NCI-H187 treated with DMSO at 0.1 percent for 48 hours (cell line): ENCODE results near the gene TST.

Experiments
- DNase-seq: peaks from one replicate; lab custom pipeline; 2025; lab: John Stamatoyannopoulos, UW

TST gene

GRCh38 chr22:37032134-37032534 is 12.9 kb upstream of the TST start:
- no peak for DNase-seq

- no peak for DNase-seq
Measured at GRCh38 chr22:37030560-37031281, 11.5 kb upstream of the TST start.

GRCh38 chr22:37028692-37029674 is 9.7 kb upstream of the TST start:
- DNase-seq = no peak

- no peak for DNase-seq
Measured at GRCh38 chr22:37027556-37027955, 8.3 kb upstream of the TST start.

DNA sequence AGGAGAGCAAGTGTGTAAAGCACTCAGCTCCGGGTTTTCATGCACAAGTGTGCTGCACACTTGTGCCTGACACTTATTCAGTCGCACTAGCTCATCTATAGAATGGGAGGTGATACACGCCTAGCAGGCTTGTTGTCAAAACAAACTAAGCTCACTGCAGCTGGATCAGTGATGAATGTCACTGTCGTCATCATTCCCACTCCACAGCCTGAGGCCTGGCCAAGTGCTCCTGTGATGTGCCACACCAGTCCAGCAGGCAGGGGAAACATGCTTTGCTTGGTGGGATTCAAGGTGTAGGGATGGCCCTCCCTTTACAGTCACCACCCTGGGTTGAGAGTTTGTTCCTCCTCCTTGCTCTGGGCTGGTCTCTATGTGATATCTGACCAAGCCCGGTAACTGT is 7.1 kb upstream of the TST start:
- no peak for DNase-seq

DNA sequence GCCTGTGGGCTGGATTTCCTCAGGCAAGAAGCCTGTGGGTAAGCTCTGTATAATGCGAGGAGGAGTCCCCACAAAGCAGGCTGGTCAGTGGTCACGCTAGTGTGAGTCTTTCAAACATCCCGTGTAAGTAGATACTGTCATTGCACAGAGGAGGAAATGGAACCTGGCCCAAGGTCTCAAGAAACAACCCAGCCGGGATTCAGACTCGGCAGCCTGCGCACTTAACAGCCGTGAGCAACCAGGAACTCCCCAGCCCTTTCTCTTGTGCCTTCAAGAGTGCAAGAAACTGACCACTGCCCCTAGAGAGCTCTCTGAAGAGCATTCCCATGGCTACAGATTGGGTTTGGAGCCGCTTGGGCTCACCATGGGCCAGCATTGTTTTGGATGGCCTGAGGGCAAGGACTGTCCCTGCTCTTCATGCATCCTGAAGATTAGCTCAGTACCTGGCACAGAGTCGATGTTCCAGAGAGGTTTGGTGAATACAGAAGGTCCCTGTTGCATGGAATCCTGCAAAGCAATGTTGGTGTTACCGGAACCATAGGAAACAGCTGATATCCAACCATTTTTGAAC is 6.3 kb upstream of the TST start:
- DNase-seq = no peak

- no peak for DNase-seq
Measured at GRCh38 chr22:37024339-37025157, 5.3 kb upstream of the TST start.

DNA sequence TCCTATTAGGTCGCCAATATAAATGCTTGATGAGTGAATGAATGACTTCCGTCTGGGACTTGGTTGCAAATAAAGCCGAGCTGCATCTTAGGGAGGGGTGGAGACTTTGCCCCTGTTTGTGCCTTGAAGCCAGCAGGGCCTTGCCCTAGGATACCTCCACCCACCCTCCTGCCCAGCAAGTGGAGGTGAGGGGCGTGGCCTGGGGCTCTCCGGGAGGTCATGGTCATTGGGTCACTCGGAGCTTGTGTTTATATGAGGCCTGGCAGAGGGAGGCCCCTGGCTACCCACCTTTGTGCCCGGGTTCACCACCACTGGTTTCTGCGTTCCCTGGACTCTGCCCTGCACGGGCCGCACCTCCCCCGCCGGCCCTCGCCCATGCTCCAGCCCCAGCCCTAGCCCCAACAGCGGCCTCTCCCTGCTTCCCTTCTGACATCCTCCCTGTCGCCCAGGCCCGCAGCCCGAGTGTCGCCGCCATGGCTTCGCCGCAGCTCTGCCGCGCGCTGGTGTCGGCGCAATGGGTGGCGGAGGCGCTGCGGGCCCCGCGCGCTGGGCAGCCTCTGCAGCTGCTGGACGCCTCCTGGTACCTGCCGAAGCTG is 4.6 kb upstream of the TST start:
- DNase-seq = no peak

DNA sequence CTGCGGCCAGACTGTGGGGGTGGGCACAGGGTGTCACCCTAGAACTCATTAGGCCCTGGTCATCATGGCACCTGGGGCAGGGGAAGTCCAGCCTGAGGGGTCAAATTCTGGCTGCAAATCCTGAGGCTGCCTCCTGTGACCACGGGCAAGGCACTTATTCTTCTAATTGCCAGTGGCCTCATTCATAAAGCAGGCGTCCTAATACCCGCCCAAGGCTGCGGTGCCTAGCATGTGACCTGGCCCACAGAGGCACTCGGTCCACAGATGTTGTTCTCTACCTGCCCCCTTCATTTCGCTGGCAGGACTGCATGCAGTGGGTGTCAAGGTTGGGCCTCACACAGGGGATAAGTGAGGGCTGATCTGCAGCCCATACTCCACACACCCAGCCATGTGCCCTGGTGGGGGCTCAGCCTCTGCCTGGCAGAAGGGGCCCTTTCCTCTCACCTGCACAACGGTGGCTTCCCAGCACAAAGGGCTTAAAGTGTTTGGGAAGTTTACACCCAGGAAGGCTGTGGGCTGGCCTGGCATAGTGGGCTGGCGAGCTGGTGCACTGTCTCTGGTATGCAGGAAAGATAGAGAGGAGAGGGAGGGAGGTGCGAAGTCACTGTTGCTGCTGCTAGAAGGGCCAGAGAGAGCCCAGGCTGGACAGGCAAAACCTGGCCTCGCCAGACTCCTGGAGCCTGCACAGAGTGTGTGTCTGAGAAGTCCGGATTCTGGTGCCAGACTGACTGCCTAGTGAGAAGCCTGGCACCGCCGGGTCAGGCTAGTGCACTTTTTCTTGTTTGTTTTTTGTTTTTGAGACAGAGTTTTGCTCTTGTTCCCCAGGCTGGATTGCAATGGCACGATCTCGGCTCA is 3.5 kb upstream of the TST start:
- no peak for DNase-seq

DNA sequence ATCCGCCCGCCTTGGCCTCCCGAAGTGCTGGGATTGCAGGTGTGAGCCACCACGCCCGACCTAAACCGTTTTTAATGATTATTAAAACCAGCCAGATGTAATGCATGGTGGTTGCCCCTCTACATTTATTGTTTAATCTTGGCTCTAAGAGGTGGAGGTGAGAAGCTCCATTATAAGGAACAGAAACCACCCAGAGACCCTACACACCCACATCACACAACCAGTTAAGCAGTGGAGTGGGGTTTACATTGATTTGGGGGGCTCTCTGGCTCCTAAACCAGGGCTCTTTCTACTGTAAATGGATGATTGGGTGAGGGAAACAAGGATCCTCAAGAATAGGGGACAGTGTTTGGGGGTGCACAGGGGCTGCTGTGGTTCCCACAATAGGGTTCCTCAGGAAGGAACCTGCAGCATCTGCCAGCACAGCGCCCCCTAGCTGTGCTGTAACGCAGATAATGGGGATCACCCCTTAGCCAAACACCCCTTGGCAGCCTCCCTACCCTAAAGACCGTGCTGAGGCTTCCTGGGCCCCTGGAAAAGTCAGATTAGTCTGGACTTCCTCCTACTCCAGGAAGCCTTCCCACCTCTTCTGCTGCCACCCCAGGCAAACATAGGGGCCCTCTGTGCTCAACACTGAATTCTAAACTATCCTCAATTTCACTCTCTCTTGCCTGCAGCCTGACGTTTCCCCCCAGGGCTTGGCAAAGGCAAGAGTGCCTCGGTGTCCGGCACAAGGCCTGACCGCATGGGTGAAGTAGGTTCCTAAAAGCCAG is 2.6 kb upstream of the TST start:
- DNase-seq = no peak

GRCh38 chr22:37021041-37021440 is 1.8 kb upstream of the TST start:
- no peak for DNase-seq

DNA sequence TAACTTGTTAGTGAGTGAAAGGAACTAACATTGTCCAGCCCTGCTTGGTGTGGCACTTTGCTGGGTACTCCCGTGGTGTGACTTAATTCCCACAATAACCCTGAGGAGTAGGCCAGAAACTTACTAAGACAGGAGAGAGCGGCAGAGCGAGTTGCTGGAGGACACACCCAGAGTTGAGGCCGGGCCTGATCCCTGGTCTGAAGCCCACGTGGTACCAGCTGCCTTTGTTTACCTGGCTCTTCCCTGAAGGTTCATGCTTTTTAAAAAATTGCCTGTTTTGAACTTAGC is 889 bp upstream of the TST start:
- DNase-seq = no peak

GRCh38 chr22:37018815-37019308 is 385 bp downstream of the TST start:
- DNase-seq = no peak

DNA sequence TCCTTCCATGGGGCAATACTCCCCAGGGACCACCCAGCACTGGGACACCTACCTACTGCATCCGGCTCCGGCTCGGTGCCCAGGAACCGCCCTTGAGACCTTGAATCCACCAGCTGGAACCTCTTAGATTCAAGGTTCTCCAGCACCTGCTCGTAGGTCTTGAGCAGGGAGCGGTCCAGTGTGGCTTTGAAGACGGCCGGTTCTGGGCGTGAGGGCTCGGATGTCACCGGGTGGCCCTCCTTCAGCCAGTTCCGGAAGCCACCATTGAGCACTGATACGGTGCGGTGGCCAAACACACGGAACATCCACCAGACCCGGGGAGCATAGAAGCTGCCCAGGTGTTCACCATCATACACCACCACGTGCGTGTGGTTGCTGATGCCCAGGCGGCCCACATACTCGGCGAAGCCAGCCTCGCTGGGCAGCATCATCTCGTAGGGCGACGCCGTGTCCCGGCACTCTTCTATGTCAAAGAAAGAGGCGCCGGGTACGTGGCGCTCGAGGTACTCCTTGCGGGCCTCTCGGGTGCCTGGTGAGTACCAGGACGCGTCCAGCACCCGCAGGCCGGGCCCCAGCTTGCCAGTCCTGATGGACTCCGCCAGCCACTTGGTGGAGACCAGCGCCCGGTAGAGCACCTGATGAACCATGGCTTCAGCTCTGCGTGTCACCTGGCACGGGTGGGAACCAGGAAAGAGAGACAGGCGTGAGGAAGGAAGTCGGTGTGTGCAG is 997 bp downstream of the TST start:
- no peak for DNase-seq

GRCh38 chr22:37017356-37017755 is 1.9 kb downstream of the TST start:
- DNase-seq = no peak

DNA sequence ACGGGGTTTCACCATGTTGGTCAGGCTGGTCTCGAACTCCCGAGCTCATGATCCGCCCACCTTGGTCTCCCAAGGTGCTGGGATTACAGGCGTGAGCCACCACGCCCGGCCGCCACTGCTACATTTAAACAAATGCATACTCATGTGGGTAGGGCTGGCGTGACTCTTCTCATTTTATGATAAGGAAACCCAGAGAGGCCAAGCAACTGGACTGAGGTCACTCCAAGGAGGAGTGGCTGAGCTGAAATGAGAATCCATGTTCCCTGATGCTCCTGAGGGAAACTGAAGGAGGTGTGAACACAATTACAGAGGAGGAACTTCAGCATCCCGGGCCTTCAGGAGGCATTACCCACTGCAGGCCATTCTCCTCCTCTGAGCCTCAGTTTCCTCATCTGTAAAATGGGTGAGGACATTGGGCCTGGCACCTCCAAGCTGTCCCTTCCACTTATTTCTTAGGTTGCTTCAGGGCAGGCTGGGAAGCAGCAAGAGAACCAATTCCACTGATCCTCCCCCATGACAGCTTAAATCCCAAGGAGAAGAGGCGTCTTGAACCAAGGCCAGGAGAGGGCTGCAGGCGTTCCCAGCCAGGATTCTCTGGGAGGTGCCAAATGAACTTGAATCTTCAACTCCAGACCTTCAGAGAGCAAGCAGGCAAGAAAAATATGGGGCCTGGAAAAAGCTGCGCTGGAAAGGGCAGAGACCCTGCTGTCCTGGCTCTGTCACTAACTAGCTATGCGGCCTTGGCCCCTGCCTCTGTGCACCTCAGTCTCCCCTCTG is 2.9 kb downstream of the TST start:
- DNase-seq = no peak

DNA sequence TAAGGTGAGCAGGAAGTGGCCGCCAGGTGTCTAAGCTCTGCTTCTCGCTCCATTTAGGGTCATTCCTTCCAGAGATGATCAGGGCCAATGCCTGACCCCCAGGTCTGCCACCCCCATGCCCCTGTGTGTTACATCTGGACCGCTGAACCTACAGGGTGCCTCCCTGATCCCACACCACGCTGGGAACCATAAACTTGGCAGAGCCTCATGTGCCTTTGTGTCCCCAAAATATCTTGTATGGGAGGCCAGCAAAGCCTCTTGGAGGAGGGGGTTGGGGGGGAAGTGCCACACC is 3.7 kb downstream of the TST start:
- no peak for DNase-seq

- DNase-seq = no peak
Measured at GRCh38 chr22:37014835-37015586, 4.2 kb downstream of the TST start.
